GM23338 (cell line): ENCODE data around the gene SCP2. TPM values are rescaled to one million over a fixed set of nuclear protein-coding genes. Genes with fewer than 3 reads are reported as not detected.

Experiments used
- ATAC-seq: fragments of 200-7000 bp; cut with Tn5 transposase; 3 replicates; pipeline ENCODE4 v1.9.1; 2020
- DNase-seq: peaks from one replicate; pipeline ENCODE4 v3.0.0-alpha.2; 2015; ENCODE audit warnings: low spot score
- H2AFZ ChIP-seq: fragments of 200-600 bp; sonication (generic); 2 replicates; pipeline ENCODE4 v1.8.0; 2016; ENCODE audit warnings: antibody characterized with exemption, mild to moderate bottlenecking, moderate library complexity
- H3F3A ChIP-seq: fragments of 200-600 bp; sonication (generic); replicated peaks from 2 replicates; pipeline ENCODE4 v1.8.0; 2017; ENCODE audit warnings: antibody characterized with exemption, mixed run types, low read depth
- H3K27ac ChIP-seq: fragments of 200-600 bp; sonication (generic); 2 replicates; pipeline ENCODE4 v1.6.1; 2016; ENCODE audit warnings: low read depth
- H3K27me3 ChIP-seq: fragments of 200-600 bp; sonication (generic); 2 replicates; pipeline ENCODE4 v1.8.0; 2016; ENCODE audit warnings: mild to moderate bottlenecking, mixed run types, moderate library complexity; ENCODE audit not compliant: insufficient read depth
- H3K36me3 ChIP-seq: fragments of 200-600 bp; sonication (generic); 2 replicates; pipeline ENCODE4 v1.8.0; 2016; ENCODE audit warnings: mild to moderate bottlenecking; ENCODE audit not compliant: insufficient read depth
- H3K4me1 ChIP-seq: fragments of 200-600 bp; sonication (generic); 2 replicates; pipeline ENCODE4 v1.8.0; 2016; ENCODE audit warnings: mild to moderate bottlenecking, moderate library complexity; ENCODE audit not compliant: insufficient read depth
- H3K4me2 ChIP-seq: fragments of 200-600 bp; sonication (generic); 2 replicates; pipeline ENCODE4 v1.7.1; 2017; ENCODE audit warnings: mixed run types
- H3K4me3 ChIP-seq: fragments of 200-600 bp; sonication (generic); 2 replicates; pipeline ENCODE4 v1.6.1; 2016; ENCODE audit warnings: mixed run types
- H3K79me2 ChIP-seq: fragments of 200-600 bp; sonication (generic); replicated peaks from 2 replicates; pipeline ENCODE4 v1.8.0; 2017; ENCODE audit warnings: mild to moderate bottlenecking; ENCODE audit not compliant: insufficient read depth
- H3K9me2 ChIP-seq: fragments of 200-600 bp; sonication (generic); 2 replicates; pipeline ENCODE4 v1.8.0; 2017; ENCODE audit not compliant: insufficient read depth
- H4K20me1 ChIP-seq: fragments of 200-600 bp; sonication (generic); replicated peaks from 2 replicates; pipeline ENCODE4 v1.8.0; 2017; ENCODE audit warnings: mild to moderate bottlenecking; ENCODE audit not compliant: insufficient read depth
- H3K27ac Mint-ChIP-seq: 2 replicates; pipeline ENCODE4 v1.8.0; 2020; ENCODE audit warnings: inconsistent platforms, mild to moderate bottlenecking, moderate library complexity, mixed read lengths
- H3K27me3 Mint-ChIP-seq: 3 replicates; pipeline ENCODE4 v1.8.0; 2022; ENCODE audit warnings: low read depth, mild to moderate bottlenecking, moderate library complexity, mixed read lengths, inconsistent platforms; ENCODE audit not compliant: insufficient read depth, poor library complexity
- H3K36me3 Mint-ChIP-seq: 3 replicates; pipeline ENCODE4 v1.8.0; 2021; ENCODE audit warnings: low read depth, mild to moderate bottlenecking, inconsistent platforms, moderate library complexity, mixed read lengths
- H3K4me1 Mint-ChIP-seq: 3 replicates; pipeline ENCODE4 v1.8.0; 2020; ENCODE audit warnings: mild to moderate bottlenecking, inconsistent platforms, mixed read lengths
- H3K4me3 Mint-ChIP-seq: 3 replicates; pipeline ENCODE4 v1.8.0; 2021; ENCODE audit warnings: moderate library complexity, mild to moderate bottlenecking, inconsistent platforms, mixed read lengths
- H3K9me3 Mint-ChIP-seq: 3 replicates; pipeline ENCODE4 v1.8.0; 2020; ENCODE audit warnings: moderate library complexity, mild to moderate bottlenecking, inconsistent platforms, mixed read lengths
- CREB1 ChIP-seq: fragments of 250-450 bp; sonication (Bioruptor Pico); IDR thresholded peaks from 2 replicates; pipeline ENCODE4 v1.5.0; 2020; ENCODE audit warnings: low read depth, mild to moderate bottlenecking, moderate library complexity
- CTCF ChIP-seq, 2 experiments: fragments of 200-600 bp in 1 of 2; sonication (generic) in 1 of 2; conservative IDR thresholded peaks; 2 replicates each; pipeline versions ENCODE4 v1.5.1 to v1.6.1; 2016 to 2017; ENCODE audit warnings: antibody characterized with exemption in 2 of 2, low read depth in 2 of 2, mild to moderate bottlenecking in 2 of 2, moderate library complexity in 1 of 2
- EZH2 ChIP-seq: fragments of 200-600 bp; sonication (generic); IDR thresholded peaks from one replicate; pipeline ENCODE4 v1.8.0; 2017; ENCODE audit warnings: antibody characterized with exemption, mild to moderate bottlenecking, low read depth; ENCODE audit not compliant: unreplicated experiment
- EZH2phosphoT487 ChIP-seq: fragments of 200-600 bp; sonication (generic); IDR thresholded peaks from one replicate; pipeline ENCODE4 v1.8.1; 2018; ENCODE audit warnings: antibody characterized with exemption; ENCODE audit not compliant: unreplicated experiment
- NANOG ChIP-seq: IDR thresholded peaks from 2 replicates; pipeline ENCODE4 v1.6.1; 2016; ENCODE audit warnings: antibody characterized with exemption, borderline replicate concordance
- POLR2AphosphoS5 ChIP-seq: IDR thresholded peaks from 2 replicates; pipeline ENCODE4 v1.6.1; 2016; ENCODE audit warnings: antibody characterized with exemption, low read depth
- REST ChIP-seq: IDR thresholded peaks from one replicate; pipeline ENCODE4 v1.6.1; 2018; ENCODE audit warnings: antibody characterized with exemption; ENCODE audit not compliant: unreplicated experiment
- STAT1 ChIP-seq: IDR thresholded peaks from one replicate; pipeline ENCODE4 v1.6.1; 2016; ENCODE audit warnings: antibody characterized with exemption; ENCODE audit not compliant: unreplicated experiment
- ZNF114 ChIP-seq: fragments of 250-450 bp; sonication (Bioruptor Pico); IDR thresholded peaks from 2 replicates; pipeline ENCODE4 v1.5.0; 2020; ENCODE audit warnings: mild to moderate bottlenecking, moderate library complexity
- ZNF331 ChIP-seq: fragments of 250-450 bp; sonication (Bioruptor Pico); IDR thresholded peaks from 2 replicates; pipeline ENCODE4 v1.5.0; 2020; ENCODE audit warnings: low read depth, mild to moderate bottlenecking, moderate library complexity
- ZNF462 ChIP-seq: fragments of 250-450 bp; sonication (Bioruptor Pico); IDR thresholded peaks from 2 replicates; pipeline ENCODE4 v1.5.0; 2020; ENCODE audit warnings: mild to moderate bottlenecking, moderate library complexity
- polyA plus RNA-seq: library from polyadenylated mRNA; unstranded; fragments of >200 nt; fragmentation: Nextera tagmentation; extraction: Ambion mirVana; gene quantifications from 2 replicates; pipeline ENCODE4 v1.2.1, GENCODE V29; 2016
- total RNA-seq: library from RNA; depleted of rRNA; stranded (reverse); fragments of >200 nt; shearing (Covaris generic); gene quantifications from 2 replicates; pipeline ENCODE4 v1.2.3, GENCODE V29; 2014
- TF ChIP-seq, protein P1 (sequence below): IDR thresholded peaks from 2 replicates; pipeline ENCODE4 v1.6.1; 2016; ENCODE audit warnings: antibody characterized with exemption

The SCP2 gene
- total and polyA plus RNA-seq, 2 experiments from 2014 or later, result 66.3 to 116 TPM

DNA sequence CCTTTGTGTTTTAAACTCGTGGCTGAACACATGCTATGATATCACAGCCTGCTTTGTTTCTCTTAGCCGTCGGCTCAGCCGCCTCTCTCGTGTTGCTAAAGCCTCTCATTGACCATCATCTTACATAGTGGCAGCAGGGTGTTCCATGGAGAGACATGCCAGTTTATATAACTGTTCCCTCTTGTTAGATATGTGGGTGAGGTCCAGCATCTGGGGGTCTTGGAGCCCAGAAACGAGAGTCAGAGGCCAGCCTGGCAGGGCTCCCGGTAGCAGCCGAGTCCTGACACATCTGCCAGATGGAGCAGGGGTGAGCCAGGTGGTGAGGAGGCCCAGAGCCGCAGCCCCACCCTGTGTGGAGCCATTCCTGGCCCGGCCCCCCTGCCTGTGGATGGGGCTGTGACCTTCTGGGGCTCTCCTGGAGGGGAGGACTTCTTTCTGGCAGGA lies 146.8 kb downstream of the SCP2 start:
- Histone ChIP-seq H3K4me1 (no peaks in the 10 kb centered on the region), H2AFZ (no peak overlapping the region), H4K20me1 (no peaks in the 10 kb centered on the region), H3K27me3 (no peaks in the 10 kb centered on the region), H3K79me2 (no peaks in the 10 kb centered on the region), H3K9me2 (no peaks in the 10 kb centered on the region), H3K4me3 (no peak overlapping the region), H3F3A (no peaks in the 10 kb centered on the region), H3K36me3 (no peaks in the 10 kb centered on the region), H3K4me2 (no peak overlapping the region), H3K27ac (no peak overlapping the region)
- H3K9me3 Mint-ChIP-seq, result no peaks in the 10 kb centered on the region; the same call in 2 of the 3 replicates
- H3K4me1 Mint-ChIP-seq, result peaks cover 2% of the 10 kb centered on the region; the same call in 2 of the 3 replicates
- DNase-seq (no peak), ATAC-seq (no peak)
- no peak for TF ChIP-seq STAT1
- no peak for TF ChIP-seq CREB1 (CRISPR knock-in tag)
- no peak for TF ChIP-seq REST
- TF ChIP-seq POLR2AphosphoS5, result no peak
- TF ChIP-seq ZNF462 (CRISPR knock-in tag), result no peak
- no peak for TF ChIP-seq EZH2phosphoT487
- TF ChIP-seq CTCF (conservative IDR thresholded peaks at IDR 0.05; ENCODE audit: low read depth in 2 of 2), result no peak
- TF ChIP-seq, protein P1, sequence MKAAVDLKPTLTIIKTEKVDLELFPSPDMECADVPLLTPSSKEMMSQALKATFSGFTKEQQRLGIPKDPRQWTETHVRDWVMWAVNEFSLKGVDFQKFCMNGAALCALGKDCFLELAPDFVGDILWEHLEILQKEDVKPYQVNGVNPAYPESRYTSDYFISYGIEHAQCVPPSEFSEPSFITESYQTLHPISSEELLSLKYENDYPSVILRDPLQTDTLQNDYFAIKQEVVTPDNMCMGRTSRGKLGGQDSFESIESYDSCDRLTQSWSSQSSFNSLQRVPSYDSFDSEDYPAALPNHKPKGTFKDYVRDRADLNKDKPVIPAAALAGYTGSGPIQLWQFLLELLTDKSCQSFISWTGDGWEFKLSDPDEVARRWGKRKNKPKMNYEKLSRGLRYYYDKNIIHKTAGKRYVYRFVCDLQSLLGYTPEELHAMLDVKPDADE, result no peak
- TF ChIP-seq NANOG, result no peak
- no peak for TF ChIP-seq ZNF331 (CRISPR knock-in tag)
- no peak for TF ChIP-seq ZNF114 (CRISPR knock-in tag)
- no peak for TF ChIP-seq EZH2
- no peaks in the 10 kb centered on the region for H3K36me3 Mint-ChIP-seq
- H3K27ac Mint-ChIP-seq, result no peak overlapping the region
- no peak overlapping the region for H3K4me3 Mint-ChIP-seq
- peaks cover 2% of the 10 kb centered on the region for H3K27me3 Mint-ChIP-seq
